ENCODE measurements around the gene EVA1A. TPM values are rescaled to one million over a fixed set of nuclear protein-coding genes. Genes with fewer than 3 reads are reported as not detected.

EVA1A gene
- total and polyA plus RNA-seq, 2 of the 8 experiments (the other 6 are each of a cell fraction or from before 2014, with no cell fraction given) = 2.4 to 4.3 TPM

DNA sequence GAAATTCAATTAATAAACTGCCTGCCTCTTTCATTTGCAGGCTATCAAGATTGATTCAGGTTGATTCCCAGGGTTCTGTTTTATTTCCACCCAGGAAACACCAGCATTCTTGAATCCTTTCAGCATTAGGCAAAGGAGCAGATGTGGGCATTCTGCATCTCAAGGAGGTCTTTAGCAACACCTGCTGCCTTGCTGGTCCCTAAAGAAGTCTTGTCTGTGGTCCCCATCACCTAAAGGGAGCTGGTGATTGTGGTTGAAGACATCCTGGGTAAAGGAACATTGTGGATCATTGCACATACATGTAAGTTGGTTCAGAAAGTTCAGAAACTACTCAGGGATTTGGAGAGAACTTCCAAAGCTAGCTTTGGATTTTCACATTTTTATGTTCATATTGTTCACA, 78.3 kb downstream of the EVA1A start:
- H2BK15ac ChIP-seq (ENCODE audit: low read length) = no peak overlapping the region
- no peaks in the 10 kb centered on the region for H3K23me2 ChIP-seq (ENCODE audit: low read depth, low read length)
- no peak overlapping the region for H3K23ac ChIP-seq (ENCODE audit: insufficient read length)
- no peaks in the 10 kb centered on the region for H3K79me1 ChIP-seq (ENCODE audit: low read depth, low read length)
- no peak overlapping the region for H2BK5ac ChIP-seq (ENCODE audit: low read depth, low read length)
- H3K79me2 ChIP-seq (ENCODE audit: control insufficient read depth in 1 of 2, insufficient read depth in 2 of 2, low read length in 2 of 2) = no peaks in the 10 kb centered on the region
- H3K9ac ChIP-seq (replicated peaks in 1 of 4; ENCODE audit: extremely low read depth in 1 of 4, low read depth in 3 of 4, low read length in 3 of 4) = no peak overlapping the region
- H4K20me1 ChIP-seq (replicated peaks in 1 of 2; ENCODE audit: control insufficient read depth in 1 of 2, insufficient read depth in 2 of 2, low read length in 2 of 2) = no peaks in the 10 kb centered on the region
- CTCF ChIA-PET (ENCODE audit: partially characterized antibody) = interaction anchor here (1.0 to 10.5 kb wide), 3 partner anchors 16 to 128 kb away, joined by 4 to 77 read pairs (median 4); no protein-coding TSS in a partner anchor
- no peak overlapping the region for H4K91ac ChIP-seq (replicated peaks; ENCODE audit: insufficient read length, low read length)
- no peaks in the 10 kb centered on the region for H3K4me1 ChIP-seq (replicated peaks in 1 of 4; ENCODE audit: control insufficient read depth in 3 of 4, insufficient read depth in 4 of 4, low read length in 3 of 4)
- H3K27me3 ChIP-seq (replicated peaks in 1 of 4; ENCODE audit: control insufficient read depth in 3 of 4, extremely low read depth in 1 of 4, insufficient read depth in 3 of 4, low read length in 3 of 4) = no peaks in the 10 kb centered on the region
- H4K5ac ChIP-seq (ENCODE audit: insufficient read length, low read depth, low read length) = no peak overlapping the region
- H3K4me2 ChIP-seq (ENCODE audit: insufficient read depth in 1 of 2, low read depth in 2 of 2, low read length in 2 of 2) = no peak overlapping the region
- no peak overlapping the region for H3K14ac ChIP-seq (ENCODE audit: insufficient read length)
- H3K56ac ChIP-seq (replicated peaks; ENCODE audit: insufficient read length, low read depth, low read length) = no peak overlapping the region
- POLR2A ChIA-PET (ENCODE audit: partially characterized antibody) = interaction anchor here (0.6 kb wide), 1 partner anchor 42 kb away, joined by 3 read pairs; no protein-coding TSS in a partner anchor
- no peak overlapping the region for H3K27ac ChIP-seq (ENCODE audit: low read depth, low read length)
- H2BK12ac ChIP-seq (ENCODE audit: low read depth, low read length) = no peak overlapping the region
- DNase-seq (ENCODE audit: low read depth in 1 of 2, low spot score in 2 of 2) = no peak
- no peak for FAIRE-seq
- H2AFZ ChIP-seq (ENCODE audit: low read length) = no peak overlapping the region
- H4K8ac ChIP-seq (ENCODE audit: extremely low read depth, insufficient read depth, low read length) = no peak overlapping the region
- no peak overlapping the region for H2BK120ac ChIP-seq (replicated peaks; ENCODE audit: low read depth, low read length)
- H3K18ac ChIP-seq (ENCODE audit: extremely low read depth, low read length) = no peak overlapping the region
- H3K36me3 ChIP-seq (ENCODE audit: control insufficient read depth in 2 of 4, insufficient read depth in 4 of 4, low read length in 3 of 4) = no peaks in the 10 kb centered on the region
- H3K4me3 ChIP-seq (ENCODE audit: extremely low read depth in 1 of 4, insufficient read depth in 2 of 4, low read depth in 3 of 4, low read length in 4 of 4) = no peak overlapping the region
- no peak overlapping the region for H2BK20ac ChIP-seq (ENCODE audit: low read length)
- TF ChIP-seq SP2 (IDR thresholded peaks at IDR 0.05; ENCODE audit: low read length) (no peak), MAFK (IDR thresholded peaks at IDR 0.05; ENCODE audit: low read depth, low read length) (no peak), GTF2F1 (IDR thresholded peaks at IDR 0.05; ENCODE audit: borderline replicate concordance, low read depth, low read length) (no peak), JUN (IDR thresholded peaks at IDR 0.05; ENCODE audit: low read depth, low read length) (no peak), EZH2 (IDR thresholded peaks at IDR 0.05; ENCODE audit: low read depth, low read length, severe bottlenecking) (no peak), TAF7 (optimal IDR thresholded peaks at IDR 0.05; ENCODE audit: borderline replicate concordance, low read depth, low read length) (no peak), NRF1 (IDR thresholded peaks at IDR 0.05; ENCODE audit: low read depth, low read length) (no peak), POLR2A (IDR thresholded peaks at IDR 0.05; ENCODE audit: control extremely low read depth in 1 of 2, low read depth in 2 of 2, low read length in 2 of 2) (no peak), FOSL1 (IDR thresholded peaks at IDR 0.05; ENCODE audit: insufficient read depth, low read depth, low read length) (no peak), POU5F1 (IDR thresholded peaks at IDR 0.05; ENCODE audit: low read depth, low read length) (no peak), KDM1A (IDR thresholded peaks at IDR 0.05; ENCODE audit: borderline replicate concordance, low read length) (no peak), TEAD4 (IDR thresholded peaks at IDR 0.05; ENCODE audit: low read depth, low read length) (no peak), EP300 (IDR thresholded peaks at IDR 0.05; ENCODE audit: borderline replicate concordance in 1 of 2, low read depth in 2 of 2, low read length in 2 of 2) (no peak), JUND (IDR thresholded peaks at IDR 0.05; ENCODE audit: low read length) (no peak)
- H3K4ac ChIP-seq (replicated peaks; ENCODE audit: insufficient read length, low read depth, low read length) = no peak overlapping the region
- 0 out of 4 replicates have a peak, but pooled peaks cover 0 to 2% of the 10 kb centered on the region in 2 experiments for H3K9me3 ChIP-seq (ENCODE audit: insufficient read depth in 2 of 2, low read depth in 1 of 2, low read length in 1 of 2)
- H2AK5ac ChIP-seq (ENCODE audit: low read depth, low read length) = no peak overlapping the region

Data from H1 (cell line).